Measurements from ENCODE around the gene SHTN1.

GRCh38 chr10:116835658-116836057 lies 169.3 kb downstream of the SHTN1 start:
- no peak for TF ChIP-seq CTCF (IDR thresholded peaks at IDR 0.05)
- no peak for TF ChIP-seq POLR2A (IDR thresholded peaks at IDR 0.05)
